ENCODE measurements around the gene CEP162.
A peak's percentile ranks its signal among the peaks of the same experiment; 100 is the strongest.
"Not testable (repeated sequence)": the region's sequence is repeated elsewhere in the genome, so short reads cannot be mapped to it uniquely, and the experiment has no call there.

The CEP162 gene

GRCh38 chr6:84223608-84224007 is 3.8 kb downstream of the CEP162 start:
- DNase-seq: not testable (repeated sequence)

GRCh38 chr6:84222426-84222825 is 5.0 kb downstream of the CEP162 start:
- no peak for DNase-seq

GRCh38 chr6:84220809-84221409 is 6.5 kb downstream of the CEP162 start:
- peak; percentile 49 for DNase-seq

GRCh38 chr6:84218091-84218490 is 9.4 kb downstream of the CEP162 start:
- DNase-seq: no peak

GRCh38 chr6:84213217-84213616 is 14.2 kb downstream of the CEP162 start:
- DNase-seq: no peak

GRCh38 chr6:84204011-84204410 is 23.4 kb downstream of the CEP162 start:
- DNase-seq: no peak

- not testable (repeated sequence) for DNase-seq
Observed at GRCh38 chr6:84199987-84200386, 27.5 kb downstream of the CEP162 start.

GRCh38 chr6:84197708-84198107 is 29.7 kb downstream of the CEP162 start:
- DNase-seq: no peak

GRCh38 chr6:84193114-84193708 is 34.2 kb downstream of the CEP162 start:
- peak; percentile 1 for DNase-seq

- no peak for DNase-seq
Observed at GRCh38 chr6:84191802-84192201, 35.6 kb downstream of the CEP162 start.

GRCh38 chr6:84189356-84189755 is 38.1 kb downstream of the CEP162 start:
- not testable (repeated sequence) for DNase-seq

GRCh38 chr6:84183430-84183829 is 44.0 kb downstream of the CEP162 start:
- DNase-seq: no peak

GRCh38 chr6:84182001-84182400 is 45.4 kb downstream of the CEP162 start:
- no peak for DNase-seq

GRCh38 chr6:84177241-84177640 is 50.2 kb downstream of the CEP162 start:
- peak; percentile 11 for DNase-seq

GRCh38 chr6:84172574-84172973 is 54.9 kb downstream of the CEP162 start:
- no peak for DNase-seq

- no peak for DNase-seq
Observed at GRCh38 chr6:84172080-84172479, 55.4 kb downstream of the CEP162 start.

GRCh38 chr6:84167457-84167856 is 60.0 kb downstream of the CEP162 start:
- no peak for DNase-seq

- no peak for DNase-seq
Observed at GRCh38 chr6:84166395-84166794, 61.0 kb downstream of the CEP162 start.

- not testable (repeated sequence) for DNase-seq
Observed at GRCh38 chr6:84164328-84164727, 63.1 kb downstream of the CEP162 start.

- DNase-seq: no peak
Observed at GRCh38 chr6:84161190-84161589, 66.3 kb downstream of the CEP162 start.

GRCh38 chr6:84156306-84156705 is 71.1 kb downstream of the CEP162 start:
- DNase-seq: no peak

GRCh38 chr6:84151669-84152068 is 75.8 kb downstream of the CEP162 start:
- DNase-seq: peak; percentile 9

GRCh38 chr6:84150705-84151104 is 76.7 kb downstream of the CEP162 start:
- peak; percentile 51 for DNase-seq

- no peak for DNase-seq
Observed at GRCh38 chr6:84141521-84141920, 85.9 kb downstream of the CEP162 start.

GRCh38 chr6:84139311-84139710 is 88.1 kb downstream of the CEP162 start:
- no peak for DNase-seq
